ENCODE measurements around the gene SH3RF3. TPM values are rescaled to one million over a fixed set of nuclear protein-coding genes. Genes with fewer than 3 reads are reported as not detected.

SH3RF3 gene
- polyA plus RNA-seq, 1 donor (not counting 4 experiments of a cell fraction or from before 2014, with no cell fraction given) = 0.08 TPM

DNA sequence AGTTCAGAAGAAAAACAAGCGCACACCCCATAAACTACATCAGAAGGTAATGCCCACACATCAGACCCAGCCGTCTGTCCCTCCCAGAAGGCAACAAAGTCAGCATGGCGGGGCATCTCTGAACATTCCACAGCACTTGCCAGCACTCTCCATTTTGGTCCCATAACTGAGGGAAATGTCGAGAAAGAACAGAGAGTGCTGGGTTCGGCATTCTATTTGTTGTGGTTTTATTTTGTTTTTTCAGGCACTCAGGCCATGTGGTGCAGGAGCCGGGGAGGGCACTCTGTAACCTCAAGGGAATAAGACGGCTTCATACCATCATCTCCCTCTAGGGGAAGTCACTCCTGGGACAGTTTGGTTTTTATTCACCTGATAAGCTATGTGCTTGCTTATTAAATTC is 328.8 kb downstream of the SH3RF3 start:
- Histone ChIP-seq H3K79me2 (ENCODE audit: control insufficient read depth, insufficient read depth, low read length) (no peaks in the 10 kb centered on the region), H3K9ac (ENCODE audit: control insufficient read depth, extremely low read depth, insufficient read depth, low read length) (no peak overlapping the region), H3K9me3 (ENCODE audit: control insufficient read depth, low read depth, low read length) (no peaks in the 10 kb centered on the region), H3K4me2 (ENCODE audit: control insufficient read depth, extremely low read depth, insufficient read depth, low read depth, low read length) (no peak overlapping the region), H4K20me1 (ENCODE audit: control insufficient read depth, extremely low read depth, insufficient read depth, low read length) (no peaks in the 10 kb centered on the region), H3K4me1 (ENCODE audit: control insufficient read depth, extremely low read depth, insufficient read depth, low read length) (no peaks in the 10 kb centered on the region), H3K27me3 (ENCODE audit: control insufficient read depth, extremely low read depth, insufficient read depth, low read length) (no peaks in the 10 kb centered on the region), H3K27ac (ENCODE audit: control insufficient read depth, insufficient read depth, low read length) (no peak overlapping the region), H3K36me3 (ENCODE audit: control insufficient read depth in 2 of 2, extremely low read depth in 1 of 2, insufficient read depth in 2 of 2, low read length in 2 of 2) (no peaks in the 10 kb centered on the region), H3K9me1 (ENCODE audit: control insufficient read depth, extremely low read depth, insufficient read depth, low read length) (no peaks in the 10 kb centered on the region), H3K4me3 (ENCODE audit: control insufficient read depth in 2 of 3, extremely low read depth in 1 of 3, insufficient read depth in 2 of 3, low read depth in 1 of 3, low read length in 3 of 3) (no peak overlapping the region), H2AFZ (ENCODE audit: control insufficient read depth, low read length) (no peak overlapping the region)
- FAIRE-seq (no peak), DNase-seq (ENCODE audit: low read depth, low spot score) (no peak)
- dilution Hi-C loops (cut with MboI; ENCODE audit: extremely low pct_ligation_motif_present, low sequenced_read_pairs) = no loop called here
- no peak for TF ChIP-seq EZH2 (IDR thresholded peaks at IDR 0.05; ENCODE audit: low read length)
- TF ChIP-seq, protein P1, sequence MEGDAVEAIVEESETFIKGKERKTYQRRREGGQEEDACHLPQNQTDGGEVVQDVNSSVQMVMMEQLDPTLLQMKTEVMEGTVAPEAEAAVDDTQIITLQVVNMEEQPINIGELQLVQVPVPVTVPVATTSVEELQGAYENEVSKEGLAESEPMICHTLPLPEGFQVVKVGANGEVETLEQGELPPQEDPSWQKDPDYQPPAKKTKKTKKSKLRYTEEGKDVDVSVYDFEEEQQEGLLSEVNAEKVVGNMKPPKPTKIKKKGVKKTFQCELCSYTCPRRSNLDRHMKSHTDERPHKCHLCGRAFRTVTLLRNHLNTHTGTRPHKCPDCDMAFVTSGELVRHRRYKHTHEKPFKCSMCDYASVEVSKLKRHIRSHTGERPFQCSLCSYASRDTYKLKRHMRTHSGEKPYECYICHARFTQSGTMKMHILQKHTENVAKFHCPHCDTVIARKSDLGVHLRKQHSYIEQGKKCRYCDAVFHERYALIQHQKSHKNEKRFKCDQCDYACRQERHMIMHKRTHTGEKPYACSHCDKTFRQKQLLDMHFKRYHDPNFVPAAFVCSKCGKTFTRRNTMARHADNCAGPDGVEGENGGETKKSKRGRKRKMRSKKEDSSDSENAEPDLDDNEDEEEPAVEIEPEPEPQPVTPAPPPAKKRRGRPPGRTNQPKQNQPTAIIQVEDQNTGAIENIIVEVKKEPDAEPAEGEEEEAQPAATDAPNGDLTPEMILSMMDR (optimal IDR thresholded peaks at IDR 0.05 in 1 of 3, IDR thresholded peaks at IDR 0.05 in 1 of 3, conservative IDR thresholded peaks at IDR 0.05 in 1 of 3; ENCODE audit: extremely low read depth in 1 of 3, insufficient read depth in 2 of 3, low read length in 3 of 3) = peak in 1 of 3 experiments; percentile 12

DNA sequence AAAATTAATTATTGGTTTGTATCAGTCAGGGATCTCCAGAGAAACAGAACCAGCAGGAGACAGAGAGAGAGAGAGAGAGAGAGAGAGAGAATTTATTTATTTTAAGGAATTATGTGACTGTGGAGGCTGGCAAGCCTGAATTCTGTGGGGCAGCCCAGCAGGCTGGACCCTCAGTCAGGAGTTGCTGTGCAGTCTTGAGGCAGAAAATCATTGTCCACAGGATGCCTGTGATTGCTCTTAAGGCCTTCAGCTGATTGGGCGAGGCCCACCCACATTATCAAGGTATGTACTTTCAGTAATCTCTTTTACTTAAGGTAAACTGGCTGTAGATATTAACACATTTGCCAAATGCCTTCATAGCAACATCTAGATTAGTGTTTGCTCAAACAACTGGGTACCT is 329.5 kb downstream of the SH3RF3 start:
- H4K20me1 ChIP-seq (ENCODE audit: control insufficient read depth, extremely low read depth, insufficient read depth, low read length) = no peaks in the 10 kb centered on the region
- no peaks in the 10 kb centered on the region for H3K79me2 ChIP-seq (ENCODE audit: control insufficient read depth, insufficient read depth, low read length)
- H3K9me1 ChIP-seq (ENCODE audit: control insufficient read depth, extremely low read depth, insufficient read depth, low read length) = no peaks in the 10 kb centered on the region
- no peaks in the 10 kb centered on the region for H3K4me1 ChIP-seq (ENCODE audit: control insufficient read depth, extremely low read depth, insufficient read depth, low read length)
- no peak overlapping the region for H3K4me3 ChIP-seq (ENCODE audit: control insufficient read depth in 2 of 3, extremely low read depth in 1 of 3, insufficient read depth in 2 of 3, low read depth in 1 of 3, low read length in 3 of 3)
- H3K9ac ChIP-seq (ENCODE audit: control insufficient read depth, extremely low read depth, insufficient read depth, low read length) = no peak overlapping the region
- H3K4me2 ChIP-seq (ENCODE audit: control insufficient read depth, extremely low read depth, insufficient read depth, low read depth, low read length) = no peak overlapping the region
- H3K9me3 ChIP-seq (ENCODE audit: control insufficient read depth, low read depth, low read length) = no peaks in the 10 kb centered on the region
- no peak for FAIRE-seq
- H2AFZ ChIP-seq (ENCODE audit: control insufficient read depth, low read length) = no peak overlapping the region
- no peak overlapping the region for H3K27ac ChIP-seq (ENCODE audit: control insufficient read depth, insufficient read depth, low read length)
- dilution Hi-C loops (cut with MboI; ENCODE audit: extremely low pct_ligation_motif_present, low sequenced_read_pairs) = no loop called here
- TF ChIP-seq EZH2 (IDR thresholded peaks at IDR 0.05; ENCODE audit: low read length) = no peak
- TF ChIP-seq, protein P1 (optimal IDR thresholded peaks at IDR 0.05 in 1 of 3, IDR thresholded peaks at IDR 0.05 in 1 of 3, conservative IDR thresholded peaks at IDR 0.05 in 1 of 3; ENCODE audit: extremely low read depth in 1 of 3, insufficient read depth in 2 of 3, low read length in 3 of 3) = no peak
- H3K27me3 ChIP-seq (ENCODE audit: control insufficient read depth, extremely low read depth, insufficient read depth, low read length) = no peaks in the 10 kb centered on the region
- no peak for DNase-seq (ENCODE audit: low read depth, low spot score)
- no peaks in the 10 kb centered on the region for H3K36me3 ChIP-seq (ENCODE audit: control insufficient read depth in 2 of 2, extremely low read depth in 1 of 2, insufficient read depth in 2 of 2, low read length in 2 of 2)

Data from keratinocyte (primary cell).